Gastroesophageal sphincter (tissue), 4 donors: ENCODE measurements around the gene LONP2. TPM values are rescaled to one million over a fixed set of nuclear protein-coding genes. Genes with fewer than 3 reads are reported as not detected.
"Not testable (repeated sequence)": the region's sequence is repeated elsewhere in the genome, so short reads cannot be mapped to it uniquely, and the experiment has no call there.

Experiments used
- ATAC-seq: fragments of 150-250 bp; one replicate; pipeline ENCODE4 v1.9.1; 2016; ENCODE audit warnings: mild to moderate bottlenecking, moderate library complexity
- H3K27ac ChIP-seq, 4 donors: fragments of 200-600 bp; sonication (generic) in 3 of 4; 1 replicate in 3 of 4; 2 replicates in 1 of 4; pipeline ENCODE4 v1.5.1; 2016 to 2019
- H3K27me3 ChIP-seq: fragments of 200-600 bp; sonication (generic); one replicate; pipeline ENCODE4 v1.5.1; 2019
- H3K36me3 ChIP-seq, 2 donors: fragments of 200-600 bp; sonication (generic); one replicate each; pipeline ENCODE4 v1.5.1; 2019; ENCODE audit warnings: control low read depth in 1 of 2
- H3K4me1 ChIP-seq, 3 donors: fragments of 200-600 bp; sonication (generic); 1 replicate in 2 of 3; 2 replicates in 1 of 3; pipeline ENCODE4 v1.5.1; 2016 to 2019; ENCODE audit warnings: control low read depth in 2 of 3
- H3K4me3 ChIP-seq, 2 donors: fragments of 200-600 bp; sonication (generic); one replicate each; pipeline ENCODE4 v1.5.1; 2019; ENCODE audit warnings: mild to moderate bottlenecking in 1 of 2, moderate library complexity in 1 of 2
- H3K9me3 ChIP-seq, 3 donors: fragments of 200-600 bp; sonication (generic); one replicate each; pipeline ENCODE4 v1.5.1; 2017 to 2019; ENCODE audit warnings: control low read depth in 2 of 3
- EP300 ChIP-seq: sonication (generic); formaldehyde crosslinking; IDR thresholded peaks from one replicate; pipeline ENCODE4 v1.6.1; 2017; ENCODE audit warnings: antibody characterized with exemption, mild to moderate bottlenecking
- POLR2A ChIP-seq, 2 donors: fragments of 450-650 bp; IDR thresholded peaks; one replicate each; pipeline ENCODE4 v1.6.1; 2017; ENCODE audit warnings: antibody characterized with exemption in 2 of 2, mild to moderate bottlenecking in 2 of 2, moderate library complexity in 1 of 2
- POLR2AphosphoS5 ChIP-seq: sonication (generic); formaldehyde crosslinking; IDR thresholded peaks from one replicate; pipeline ENCODE4 v1.6.1; 2017; ENCODE audit warnings: antibody characterized with exemption
- WGBS, 2 donors: methylation state at CpG; one replicate each; pipeline ENCODE4 v1.1.5; 2018; ENCODE audit warnings: low coverage in 1 of 2; 5-methylcytosine and 5-hydroxymethylcytosine counted together
- total RNA-seq, 4 donors: library from RNA; depleted of rRNA; stranded (reverse); fragments of >200 nt; gene quantifications; one replicate each; pipeline ENCODE4 v1.1.0, GENCODE V29; 2016
- TF ChIP-seq, protein P1 (sequence below), 4 experiments: fragments of 200-600 bp in 2 of 4; fragments of 450-650 bp in 2 of 4; sonication (generic) in 1 of 4; IDR thresholded peaks; one replicate each; pipeline ENCODE4 v1.5.1; 2017 to 2019; ENCODE audit warnings: antibody characterized with exemption in 4 of 4, mild to moderate bottlenecking in 2 of 4, moderate library complexity in 2 of 4

The LONP2 gene
- total RNA-seq, 4 donors from 2014 or later, result 61.5 to 83.7 (median 72.3) TPM

GRCh38 chr16:48372744-48373143 is 128.6 kb downstream of the LONP2 start:
- no peak for ATAC-seq
- H3K27me3 ChIP-seq, result no peaks in the 10 kb centered on the region
- no peaks in the 10 kb centered on the region for H3K36me3 ChIP-seq
- H3K4me3 ChIP-seq, result no peak overlapping the region
- no peaks in the 10 kb centered on the region for H3K9me3 ChIP-seq
- WGBS, 2 donors, result 81 to 89% methylated on average over 4 of the region's 4 CpGs
- TF ChIP-seq POLR2A (IDR thresholded peaks at IDR 0.05), result no peak
- TF ChIP-seq, protein P1, sequence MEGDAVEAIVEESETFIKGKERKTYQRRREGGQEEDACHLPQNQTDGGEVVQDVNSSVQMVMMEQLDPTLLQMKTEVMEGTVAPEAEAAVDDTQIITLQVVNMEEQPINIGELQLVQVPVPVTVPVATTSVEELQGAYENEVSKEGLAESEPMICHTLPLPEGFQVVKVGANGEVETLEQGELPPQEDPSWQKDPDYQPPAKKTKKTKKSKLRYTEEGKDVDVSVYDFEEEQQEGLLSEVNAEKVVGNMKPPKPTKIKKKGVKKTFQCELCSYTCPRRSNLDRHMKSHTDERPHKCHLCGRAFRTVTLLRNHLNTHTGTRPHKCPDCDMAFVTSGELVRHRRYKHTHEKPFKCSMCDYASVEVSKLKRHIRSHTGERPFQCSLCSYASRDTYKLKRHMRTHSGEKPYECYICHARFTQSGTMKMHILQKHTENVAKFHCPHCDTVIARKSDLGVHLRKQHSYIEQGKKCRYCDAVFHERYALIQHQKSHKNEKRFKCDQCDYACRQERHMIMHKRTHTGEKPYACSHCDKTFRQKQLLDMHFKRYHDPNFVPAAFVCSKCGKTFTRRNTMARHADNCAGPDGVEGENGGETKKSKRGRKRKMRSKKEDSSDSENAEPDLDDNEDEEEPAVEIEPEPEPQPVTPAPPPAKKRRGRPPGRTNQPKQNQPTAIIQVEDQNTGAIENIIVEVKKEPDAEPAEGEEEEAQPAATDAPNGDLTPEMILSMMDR (IDR thresholded peaks at IDR 0.05), result no peak
- TF ChIP-seq POLR2AphosphoS5, result no peak
- TF ChIP-seq EP300, result no peak
- no peak overlapping the region for H3K27ac ChIP-seq
- H3K4me1 ChIP-seq, result peaks cover 32 to 93% (median 35%) of the 10 kb centered on the region in 3 donors

GRCh38 chr16:48373258-48374029 is 129.3 kb downstream of the LONP2 start:
- no peaks in the 10 kb centered on the region for H3K27me3 ChIP-seq
- no peak overlapping the region for H3K4me3 ChIP-seq
- H3K9me3 ChIP-seq, result no peaks in the 10 kb centered on the region
- no peak for ATAC-seq
- WGBS, 2 donors, result 77 to 80% methylated on average over 4 of the region's 4 CpGs
- no peaks in the 10 kb centered on the region for H3K36me3 ChIP-seq
- H3K27ac ChIP-seq, result no peak overlapping the region
- H3K4me1 ChIP-seq, result peaks cover 32 to 93% (median 41%) of the 10 kb centered on the region in 3 donors
- TF ChIP-seq, protein P1 (IDR thresholded peaks at IDR 0.05), result no peak
- TF ChIP-seq EP300 (no peak), POLR2AphosphoS5 (no peak), POLR2A (IDR thresholded peaks at IDR 0.05) (no peak)

DNA sequence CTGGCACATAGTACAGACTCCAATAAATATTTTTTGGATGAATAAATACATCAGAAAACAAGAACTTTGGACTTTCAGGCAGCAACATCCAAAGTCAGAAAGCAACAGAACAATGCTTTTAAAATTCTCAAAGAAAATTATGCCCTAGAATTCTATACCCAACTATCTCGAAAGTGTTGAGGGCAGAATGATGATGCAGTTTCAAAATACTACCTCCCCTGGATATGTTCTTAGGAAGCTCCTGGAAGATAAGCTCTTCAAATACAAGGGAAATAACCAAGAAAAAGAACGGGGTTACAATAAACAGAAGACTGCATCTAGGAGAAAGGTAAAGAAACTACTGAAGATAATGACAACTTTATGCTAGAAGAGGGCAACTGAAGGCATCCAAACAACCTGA is 130.2 kb downstream of the LONP2 start:
- Histone ChIP-seq H3K27ac (no peak overlapping the region), H3K9me3 (no peaks in the 10 kb centered on the region), H3K4me1 (peaks cover 35 to 96% (median 48%) of the 10 kb centered on the region in 3 donors), H3K27me3 (no peaks in the 10 kb centered on the region), H3K36me3 (no peaks in the 10 kb centered on the region), H3K4me3 (no peak overlapping the region)
- 39 to 41% methylated on average over 2 of the region's 2 CpGs for WGBS, 2 donors
- TF ChIP-seq POLR2AphosphoS5, result no peak
- TF ChIP-seq EP300, result no peak
- TF ChIP-seq, protein P1 (IDR thresholded peaks at IDR 0.05), result no peak
- no peak for TF ChIP-seq POLR2A (IDR thresholded peaks at IDR 0.05)
- no peak for ATAC-seq

- H3K9me3 ChIP-seq, H3K4me3 ChIP-seq, H3K36me3 ChIP-seq, ATAC-seq, H3K27me3 ChIP-seq, H3K27ac ChIP-seq: not testable (repeated sequence)
- peaks cover 30 to 98% (median 45%) of the 10 kb centered on the region in 3 donors for H3K4me1 ChIP-seq
- WGBS, 2 donors, result 88 to 100% methylated on average over 2 to 6 of the region's 7 CpGs
These were observed 133.2 kb downstream of the LONP2 start for GRCh38 chr16:48377301-48377700.

DNA sequence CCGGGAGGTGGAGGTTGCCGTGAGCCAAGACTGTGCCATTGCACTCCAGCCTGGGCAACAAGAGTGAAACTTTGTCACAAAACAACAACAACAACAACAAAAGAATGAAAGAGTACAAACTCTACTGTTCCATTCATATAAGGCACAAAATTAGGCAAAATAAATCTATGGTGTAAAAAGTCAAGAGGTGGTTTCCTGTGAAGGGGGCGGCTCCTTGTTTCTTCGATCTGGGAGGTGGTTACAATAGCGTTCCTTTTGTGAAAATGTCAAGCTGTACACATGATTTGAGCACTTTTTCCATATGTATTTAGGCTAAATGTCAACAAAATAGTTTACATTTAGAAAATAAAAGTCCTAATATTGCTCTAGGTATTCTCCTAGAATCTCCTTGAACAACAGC is 134.2 kb downstream of the LONP2 start:
- TF ChIP-seq POLR2AphosphoS5 (no peak), EP300 (no peak), POLR2A (IDR thresholded peaks at IDR 0.05) (no peak)
- TF ChIP-seq, protein P1 (IDR thresholded peaks at IDR 0.05), result no peak
- ATAC-seq, result no peak
- Histone ChIP-seq H3K4me3 (no peak overlapping the region), H3K4me1 (peaks cover 26 to 100% (median 43%) of the 10 kb centered on the region in 3 donors), H3K36me3 (no peaks in the 10 kb centered on the region), H3K27me3 (no peaks in the 10 kb centered on the region), H3K9me3 (no peaks in the 10 kb centered on the region), H3K27ac (no peak overlapping the region)
- 78 to 80% methylated on average over 4 to 5 of the region's 5 CpGs for WGBS, 2 donors
